Panc1 (cell line): ENCODE measurements around the gene MYH11. TPM values are rescaled to one million over a fixed set of nuclear protein-coding genes. Genes with fewer than 3 reads are reported as not detected.

Experiments
- ATAC-seq: fragments of 200-7000 bp; cut with Tn5 transposase; 2 replicates; pipeline ENCODE4 v1.9.1; 2020; ENCODE audit warnings: mild to moderate bottlenecking, moderate library complexity
- BruUV-seq: library from RNA; stranded (reverse); fragments of 400-500 nt; replicated peaks from 2 replicates; lab custom pipeline; 2021; lab: Mats Ljungman, UMichigan
- CTCF ChIA-PET: fragments of 300-600 bp; sonication (Branson Sonifier 250); formaldehyde crosslinking; loops from one replicate; lab custom pipeline; 2022; ENCODE audit warnings: antibody characterized with exemption; lab: Charles Lee
- POLR2A ChIA-PET: fragments of 300-600 bp; sonication (Branson Sonifier 250); formaldehyde crosslinking; loops from one replicate; lab custom pipeline; 2022; ENCODE audit warnings: antibody characterized with exemption; lab: Charles Lee
- DNase-seq: peaks from one replicate; pipeline ENCODE4 v3.0.0-alpha.2; 2010; ENCODE audit warnings: low read depth, low spot score
- H3K27ac ChIP-seq: 2 replicates; pipeline ENCODE4 v1.5.1; 2011; ENCODE audit warnings: mild to moderate bottlenecking, low read length, inconsistent platforms
- H3K27me3 ChIP-seq: fragments of 200-500 bp; sonication (Bioruptor generic); 2 replicates; pipeline ENCODE4 v1.6.0; 2014; ENCODE audit warnings: low read length, inconsistent platforms; ENCODE audit not compliant: control insufficient read depth, insufficient read depth
- H3K36me3 ChIP-seq: fragments of 200-500 bp; sonication (Bioruptor generic); 2 replicates; pipeline ENCODE4 v1.5.1; 2014; ENCODE audit warnings: inconsistent platforms, mild to moderate bottlenecking, low read length, moderate library complexity; ENCODE audit not compliant: control insufficient read depth, insufficient read depth
- H3K4me1 ChIP-seq: 2 replicates; pipeline ENCODE4 v1.5.1; 2011; ENCODE audit warnings: inconsistent platforms, mild to moderate bottlenecking, low read length, moderate library complexity; ENCODE audit not compliant: control insufficient read depth, insufficient read depth
- H3K4me3 ChIP-seq, 2 experiments: 2 replicates each; pipeline ENCODE4 v1.5.1; 2011 to 2012; ENCODE audit warnings: low read depth in 2 of 2, low read length in 2 of 2, mild to moderate bottlenecking in 2 of 2, inconsistent platforms in 1 of 2, moderate library complexity in 1 of 2
- H3K9me3 ChIP-seq: fragments of 200-500 bp; sonication (Bioruptor generic); 2 replicates; pipeline ENCODE4 v1.5.1; 2014; ENCODE audit warnings: low read depth, mild to moderate bottlenecking, inconsistent platforms, low read length, moderate library complexity; ENCODE audit not compliant: control insufficient read depth, insufficient read depth
- CTCF ChIP-seq: fragments of 450-650 bp; IDR thresholded peaks from 2 replicates; pipeline ENCODE4 v1.5.1; 2017; ENCODE audit warnings: mild to moderate bottlenecking
- POLR2AphosphoS5 ChIP-seq: IDR thresholded peaks from 2 replicates; pipeline ENCODE4 v1.6.1; 2012; ENCODE audit warnings: mild to moderate bottlenecking, low read depth, low read length, moderate library complexity
- REST ChIP-seq, 2 experiments: IDR thresholded peaks; 2 replicates each; pipeline ENCODE4 v1.6.1; 2011 to 2012; ENCODE audit warnings: low read depth in 2 of 2, control low read depth in 1 of 2, low read length in 1 of 2, mild to moderate bottlenecking in 1 of 2, moderate library complexity in 1 of 2; ENCODE audit not compliant: insufficient read depth in 1 of 2
- SIN3A ChIP-seq: IDR thresholded peaks from 2 replicates; pipeline ENCODE4 v1.6.1; 2012; ENCODE audit warnings: low read depth, mild to moderate bottlenecking, low read length, moderate library complexity, borderline replicate concordance; ENCODE audit not compliant: insufficient read depth
- TCF7L2 ChIP-seq: IDR thresholded peaks from 2 replicates; pipeline ENCODE4 v1.6.1; 2011; ENCODE audit warnings: mild to moderate bottlenecking, low read depth, low read length, inconsistent platforms
- in situ Hi-C: cut with HindIII; loops from 2 replicates; pipeline ENCODE4 v1.10.0; 2016; ENCODE audit warnings: low sequenced_read_pairs, low pct_unique_long_range_greater_than_20kb
- intact Hi-C: fragments of 100-400 bp; cut with micrococcal nuclease; formaldehyde crosslinking; loops from one replicate; pipeline ENCODE4 v1.10.0; 2022; ENCODE audit not compliant: unreplicated experiment
- total RNA-seq: library from RNA; stranded (reverse); gene quantifications from one replicate; pipeline ENCODE4 v1.2.1, GENCODE V29; 2021; ENCODE audit not compliant: unreplicated experiment

MYH11 gene
- total RNA-seq, 1 experiment from 2014 or later, result 0.51 TPM

GRCh38 chr16:15736529-15736928 is 120.3 kb downstream of the MYH11 start:
- H3K9me3 ChIP-seq, result no peaks in the 10 kb centered on the region
- ATAC-seq, result no peak
- no peak overlapping the region for H3K4me3 ChIP-seq
- intact Hi-C loops, result no loop called here
- BruUV-seq, result no TSS peak
- no peak for DNase-seq
- no peaks in the 10 kb centered on the region for H3K36me3 ChIP-seq
- H3K27ac ChIP-seq, result no peak overlapping the region
- H3K4me1 ChIP-seq, result no peaks in the 10 kb centered on the region
- ChIA-PET CTCF (no interaction called here), POLR2A (no interaction called here)
- TF ChIP-seq POLR2AphosphoS5 (no peak), REST (IDR thresholded peaks at IDR 0.05; ENCODE audit: insufficient read depth in 1 of 2, low read depth in 2 of 2, low read length in 1 of 2) (no peak), SIN3A (no peak), CTCF (no peak), TCF7L2 (no peak)
- H3K27me3 ChIP-seq, result no peaks in the 10 kb centered on the region
- in situ Hi-C loops, result no loop called here

GRCh38 chr16:15735610-15736009 is 121.2 kb downstream of the MYH11 start:
- no peaks in the 10 kb centered on the region for H3K4me1 ChIP-seq
- ChIA-PET CTCF (no interaction called here), POLR2A (no interaction called here)
- ATAC-seq (no peak), DNase-seq (no peak)
- no peaks in the 10 kb centered on the region for H3K27me3 ChIP-seq
- intact Hi-C loops, result no loop called here
- no peaks in the 10 kb centered on the region for H3K9me3 ChIP-seq
- no TSS peak for BruUV-seq
- TF ChIP-seq SIN3A, result no peak
- TF ChIP-seq TCF7L2, result no peak
- no peak for TF ChIP-seq REST (IDR thresholded peaks at IDR 0.05; ENCODE audit: insufficient read depth in 1 of 2, low read depth in 2 of 2, low read length in 1 of 2)
- no peak for TF ChIP-seq POLR2AphosphoS5
- TF ChIP-seq CTCF, result no peak
- H3K36me3 ChIP-seq, result no peaks in the 10 kb centered on the region
- no peak overlapping the region for H3K27ac ChIP-seq
- in situ Hi-C loops, result no loop called here
- no peak overlapping the region for H3K4me3 ChIP-seq
